Loucy (cell line): Measurements from ENCODE around the gene SCO2.
"Not testable (repeated sequence)": the region's sequence is repeated elsewhere in the genome, so short reads cannot be mapped to it uniquely, and the experiment has no call there.

Experiments
- H2AFZ ChIP-seq: fragments of 200-600 bp; sonication (generic); 2 replicates; pipeline ENCODE4 v1.6.0; 2016; ENCODE audit warnings: antibody characterized with exemption, mild to moderate bottlenecking, low read length, moderate library complexity
- H3F3A ChIP-seq: fragments of 200-600 bp; 2 replicates; pipeline ENCODE4 v1.6.0; 2016; ENCODE audit warnings: antibody characterized with exemption, low read depth, mild to moderate bottlenecking
- H3K27me3 ChIP-seq: fragments of 200-600 bp; sonication (generic); 2 replicates; pipeline ENCODE4 v1.6.1; 2014; ENCODE audit warnings: low read length, mild to moderate bottlenecking; ENCODE audit not compliant: insufficient read depth, poor library complexity, severe bottlenecking
- H3K36me3 ChIP-seq: fragments of 200-600 bp; sonication (generic); 2 replicates; pipeline ENCODE4 v1.6.1; 2016; ENCODE audit warnings: low read length; ENCODE audit not compliant: insufficient read depth
- H3K4me1 ChIP-seq: fragments of 200-600 bp; sonication (generic); 2 replicates; pipeline ENCODE4 v1.5.1; 2014; ENCODE audit warnings: low read length, mild to moderate bottlenecking; ENCODE audit not compliant: insufficient read depth, poor library complexity, severe bottlenecking
- H3K4me2 ChIP-seq: fragments of 200-600 bp; sonication (generic); 2 replicates; pipeline ENCODE4 v1.6.0; 2014; ENCODE audit warnings: antibody characterized with exemption, low read length, low read depth, mild to moderate bottlenecking; ENCODE audit not compliant: poor library complexity, severe bottlenecking
- H3K4me3 ChIP-seq: fragments of 200-600 bp; sonication (generic); 2 replicates; pipeline ENCODE4 v1.5.1; 2014; ENCODE audit warnings: low read length, mild to moderate bottlenecking, mixed read lengths; ENCODE audit not compliant: poor library complexity, severe bottlenecking
- H3K79me2 ChIP-seq: fragments of 200-600 bp; sonication (generic); 2 replicates; pipeline ENCODE4 v1.6.1; 2014; ENCODE audit warnings: low read length; ENCODE audit not compliant: insufficient read depth
- H3K9ac ChIP-seq: fragments of 200-600 bp; sonication (generic); 2 replicates; pipeline ENCODE4 v1.6.0; 2014; ENCODE audit warnings: mild to moderate bottlenecking, low read depth, low read length, moderate library complexity; ENCODE audit not compliant: poor library complexity, severe bottlenecking
- H3K9me2 ChIP-seq: fragments of 200-600 bp; sonication (generic); replicated peaks from 2 replicates; pipeline ENCODE4 v1.6.1; 2016; ENCODE audit warnings: low read depth, low read length, mixed read lengths
- H3K9me3 ChIP-seq: fragments of 200-600 bp; sonication (generic); 2 replicates; pipeline ENCODE4 v1.6.1; 2014; ENCODE audit warnings: mild to moderate bottlenecking, antibody characterized with exemption, low read length, low read depth; ENCODE audit not compliant: insufficient read depth
- H4K20me1 ChIP-seq: fragments of 200-600 bp; sonication (generic); 2 replicates; pipeline ENCODE4 v1.6.0; 2014; ENCODE audit warnings: antibody characterized with exemption, low read length, mild to moderate bottlenecking; ENCODE audit not compliant: insufficient read depth, poor library complexity, severe bottlenecking
- EZH2phosphoT487 ChIP-seq: fragments of 200-600 bp; IDR thresholded peaks from 2 replicates; pipeline ENCODE4 v1.6.1; 2018; ENCODE audit warnings: antibody characterized with exemption, mild to moderate bottlenecking, moderate library complexity, borderline replicate concordance
- TF ChIP-seq, protein P1 (sequence below): fragments of 200-600 bp; sonication (generic); conservative IDR thresholded peaks from 2 replicates; pipeline ENCODE4 v1.5.1; 2014; ENCODE audit warnings: mild to moderate bottlenecking, antibody characterized with exemption, low read length

The SCO2 gene

GRCh38 chr22:50544078-50544745 lies 18.8 kb upstream of the SCO2 start:
- TF ChIP-seq EZH2phosphoT487 = no peak
- TF ChIP-seq, protein P1, sequence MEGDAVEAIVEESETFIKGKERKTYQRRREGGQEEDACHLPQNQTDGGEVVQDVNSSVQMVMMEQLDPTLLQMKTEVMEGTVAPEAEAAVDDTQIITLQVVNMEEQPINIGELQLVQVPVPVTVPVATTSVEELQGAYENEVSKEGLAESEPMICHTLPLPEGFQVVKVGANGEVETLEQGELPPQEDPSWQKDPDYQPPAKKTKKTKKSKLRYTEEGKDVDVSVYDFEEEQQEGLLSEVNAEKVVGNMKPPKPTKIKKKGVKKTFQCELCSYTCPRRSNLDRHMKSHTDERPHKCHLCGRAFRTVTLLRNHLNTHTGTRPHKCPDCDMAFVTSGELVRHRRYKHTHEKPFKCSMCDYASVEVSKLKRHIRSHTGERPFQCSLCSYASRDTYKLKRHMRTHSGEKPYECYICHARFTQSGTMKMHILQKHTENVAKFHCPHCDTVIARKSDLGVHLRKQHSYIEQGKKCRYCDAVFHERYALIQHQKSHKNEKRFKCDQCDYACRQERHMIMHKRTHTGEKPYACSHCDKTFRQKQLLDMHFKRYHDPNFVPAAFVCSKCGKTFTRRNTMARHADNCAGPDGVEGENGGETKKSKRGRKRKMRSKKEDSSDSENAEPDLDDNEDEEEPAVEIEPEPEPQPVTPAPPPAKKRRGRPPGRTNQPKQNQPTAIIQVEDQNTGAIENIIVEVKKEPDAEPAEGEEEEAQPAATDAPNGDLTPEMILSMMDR = 0 out of 2 replicates have a peak, but pooled peaks have one; percentile 11
- H3K4me1 ChIP-seq = peaks cover 28% of the 10 kb centered on the region
- H3K79me2 ChIP-seq = peaks cover under 1% of the 10 kb centered on the region; the same call in 1 of the 2 replicates
- H2AFZ ChIP-seq = no peak overlapping the region
- no peaks in the 10 kb centered on the region for H3F3A ChIP-seq
- peak overlapping the region; percentile 49 for H3K4me3 ChIP-seq
- no peaks in the 10 kb centered on the region for H3K9me2 ChIP-seq
- no peak overlapping the region for H3K9ac ChIP-seq
- peak overlapping the region; percentile 75 for H3K4me2 ChIP-seq
- H3K27me3 ChIP-seq = no peaks in the 10 kb centered on the region
- H3K9me3 ChIP-seq = no peaks in the 10 kb centered on the region
- H4K20me1 ChIP-seq = no peaks in the 10 kb centered on the region
- no peaks in the 10 kb centered on the region for H3K36me3 ChIP-seq

DNA sequence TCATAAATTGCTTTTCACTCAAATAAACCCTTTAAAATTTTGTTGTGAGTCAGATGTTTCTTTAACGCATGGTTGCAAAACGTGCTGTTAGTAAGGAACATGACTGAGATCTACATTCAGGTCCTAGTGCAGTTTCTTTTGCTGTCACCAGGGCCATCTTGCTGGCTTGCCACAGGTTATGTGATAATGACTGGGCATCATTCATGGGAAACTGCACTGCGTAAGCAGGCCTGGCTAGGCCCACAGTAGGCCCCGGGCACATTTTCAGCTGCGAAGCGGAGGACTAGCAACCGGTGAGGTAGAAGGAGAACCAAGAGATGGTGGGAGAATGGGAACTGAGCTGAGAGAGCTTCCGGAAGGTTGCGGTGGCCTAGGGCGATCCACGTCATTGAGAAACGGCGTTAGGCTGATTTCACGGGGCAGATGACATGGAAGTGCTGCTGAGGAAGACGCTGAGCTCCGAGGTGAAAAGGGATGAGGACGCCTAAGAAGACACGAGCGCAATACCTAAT lies 17.1 kb upstream of the SCO2 start:
- Histone ChIP-seq H3K9me3 (no peaks in the 10 kb centered on the region), H3K4me1 (peaks cover 19% of the 10 kb centered on the region), H4K20me1 (no peaks in the 10 kb centered on the region), H3K4me2 (no peak overlapping the region), H3K4me3 (no peak overlapping the region), H3K9ac (no peak overlapping the region), H3K27me3 (no peaks in the 10 kb centered on the region), H3K9me2 (no peaks in the 10 kb centered on the region), H3F3A (no peaks in the 10 kb centered on the region), H2AFZ (no peak overlapping the region), H3K79me2 (no peaks in the 10 kb centered on the region), H3K36me3 (no peaks in the 10 kb centered on the region)
- TF ChIP-seq EZH2phosphoT487 = no peak
- TF ChIP-seq, protein P1 = no peak

DNA sequence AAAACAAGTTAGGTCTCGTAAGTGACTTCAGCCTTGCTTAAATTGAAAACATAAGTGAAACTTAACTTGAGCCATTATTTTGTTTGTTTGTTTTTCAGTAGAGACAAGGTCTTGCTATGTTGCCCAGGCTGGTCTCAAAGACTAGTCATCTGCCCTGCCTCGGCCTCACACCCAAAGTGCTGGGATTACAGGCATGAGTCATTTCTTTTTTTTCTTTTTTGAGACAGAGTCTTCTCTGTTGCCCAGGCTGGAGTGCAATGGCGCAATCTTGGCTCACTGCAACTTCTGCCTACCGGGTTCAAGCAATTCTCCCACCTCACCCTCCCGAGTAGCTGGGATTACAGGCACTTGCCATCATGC lies 16.2 kb upstream of the SCO2 start:
- H4K20me1 ChIP-seq, H3K9me2 ChIP-seq, H2AFZ ChIP-seq, H3K4me3 ChIP-seq, H3F3A ChIP-seq, H3K9me3 ChIP-seq, H3K36me3 ChIP-seq, H3K27me3 ChIP-seq, H3K9ac ChIP-seq, H3K79me2 ChIP-seq, H3K4me2 ChIP-seq: not testable (repeated sequence)
- H3K4me1 ChIP-seq = peaks cover 19% of the 10 kb centered on the region

DNA sequence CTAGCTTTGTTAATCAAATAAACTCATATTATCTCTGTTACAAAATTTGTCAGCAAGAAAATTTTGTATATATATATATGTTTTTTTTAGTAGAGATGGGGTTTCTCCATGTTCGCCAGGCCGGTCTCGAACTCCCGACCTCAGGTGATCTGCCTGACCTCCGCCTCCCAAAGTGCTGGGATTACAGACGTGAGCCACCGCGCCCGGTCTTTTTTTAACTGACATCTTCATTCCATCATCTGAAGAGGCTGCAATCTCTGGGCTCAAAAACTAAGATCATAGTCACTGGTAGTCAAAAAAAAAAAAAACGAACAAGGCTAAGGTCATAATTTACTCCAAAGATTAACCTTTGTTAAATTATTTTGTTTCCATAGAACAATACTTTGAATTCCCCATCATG lies 15.0 kb upstream of the SCO2 start:
- Histone ChIP-seq H3F3A (no peaks in the 10 kb centered on the region), H3K9me3 (no peaks in the 10 kb centered on the region), H3K36me3 (no peaks in the 10 kb centered on the region), H3K9ac (no peak overlapping the region), H2AFZ (no peak overlapping the region), H3K9me2 (no peaks in the 10 kb centered on the region), H3K4me3 (no peak overlapping the region), H3K27me3 (no peaks in the 10 kb centered on the region), H4K20me1 (no peaks in the 10 kb centered on the region), H3K4me2 (no peak overlapping the region), H3K4me1 (peaks cover 10% of the 10 kb centered on the region), H3K79me2 (no peaks in the 10 kb centered on the region)
- TF ChIP-seq EZH2phosphoT487 = no peak
- TF ChIP-seq, protein P1 = no peak
